Mesendoderm (in vitro differentiated cells): Measurements from ENCODE around the gene WDR20.
A peak's percentile ranks its signal among the peaks of the same experiment; 100 is the strongest.
"Not testable (repeated sequence)": the region's sequence is repeated elsewhere in the genome, so short reads cannot be mapped to it uniquely, and the experiment has no call there.

Experiments used
- DNase-seq: peaks from one replicate; pipeline ENCODE4 v3.0.0; 2013
- H2AK5ac ChIP-seq: 2 replicates; pipeline ENCODE4 v1.6.1; 2013; ENCODE audit warnings: low read length, inconsistent platforms
- H2BK120ac ChIP-seq: 2 replicates; pipeline ENCODE4 v1.6.1; 2013; ENCODE audit warnings: low read depth, mild to moderate bottlenecking, low read length, moderate library complexity, mixed read lengths
- H2BK15ac ChIP-seq: replicated peaks from 2 replicates; pipeline ENCODE4 v1.6.1; 2013; ENCODE audit warnings: low read depth, mild to moderate bottlenecking, moderate library complexity
- H2BK5ac ChIP-seq: 2 replicates; pipeline ENCODE4 v1.6.1; 2013; ENCODE audit warnings: low read length, inconsistent platforms
- H3K18ac ChIP-seq: 2 replicates; pipeline ENCODE4 v1.6.1; 2013; ENCODE audit warnings: mild to moderate bottlenecking, low read length, mixed read lengths
- H3K23ac ChIP-seq: one replicate; pipeline ENCODE4 v1.6.1; 2013; ENCODE audit warnings: low read length
- H3K27ac ChIP-seq: 2 replicates; pipeline ENCODE4 v1.5.1; 2013; ENCODE audit warnings: low read depth, mild to moderate bottlenecking, inconsistent platforms, low read length, moderate library complexity
- H3K27me3 ChIP-seq: 2 replicates; pipeline ENCODE4 v1.6.1; 2013; ENCODE audit warnings: low read length, control low read depth, mild to moderate bottlenecking, inconsistent platforms; ENCODE audit not compliant: insufficient read depth, poor library complexity
- H3K36me3 ChIP-seq: 2 replicates; pipeline ENCODE4 v1.6.1; 2013; ENCODE audit warnings: low read length, inconsistent platforms; ENCODE audit not compliant: control insufficient read depth, insufficient read depth
- H3K4ac ChIP-seq: one replicate; pipeline ENCODE4 v1.6.1; 2013; ENCODE audit warnings: low read depth, mild to moderate bottlenecking, low read length, moderate library complexity
- H3K4me1 ChIP-seq: 2 replicates; pipeline ENCODE4 v1.6.1; 2013; ENCODE audit warnings: low read depth, low read length, inconsistent platforms; ENCODE audit not compliant: control insufficient read depth
- H3K4me2 ChIP-seq: 2 replicates; pipeline ENCODE4 v1.6.1; 2013; ENCODE audit warnings: low read length
- H3K4me3 ChIP-seq: 2 replicates; pipeline ENCODE4 v1.5.1; 2013; ENCODE audit warnings: mild to moderate bottlenecking, low read length
- H3K56ac ChIP-seq: one replicate; pipeline ENCODE4 v1.6.1; 2013; ENCODE audit warnings: low read length
- H3K79me1 ChIP-seq: 2 replicates; pipeline ENCODE4 v1.6.1; 2013; ENCODE audit warnings: low read length, inconsistent platforms
- H3K79me2 ChIP-seq: 2 replicates; pipeline ENCODE4 v1.6.1; 2013; ENCODE audit warnings: mild to moderate bottlenecking, low read length; ENCODE audit not compliant: control insufficient read depth, insufficient read depth
- H3K9ac ChIP-seq: 2 replicates; pipeline ENCODE4 v1.6.1; 2013; ENCODE audit warnings: low read length, inconsistent platforms
- H4K5ac ChIP-seq: one replicate; pipeline ENCODE4 v1.6.1; 2013; ENCODE audit warnings: low read length
- H4K8ac ChIP-seq: one replicate; pipeline ENCODE4 v1.6.1; 2013; ENCODE audit warnings: low read depth, mild to moderate bottlenecking, control low read depth, low read length, moderate library complexity
- WGBS: extraction: QIAGEN DNeasy Blood & Tissue Kit; methylation state at CpG from one replicate; pipeline ENCODE4 v1.1.7; 2013; ENCODE audit warnings: low lambda C conversion rate, missing lambda C conversion rate; ENCODE audit not compliant: insufficient coverage; ENCODE audit errors: extremely low coverage; 5-methylcytosine and 5-hydroxymethylcytosine counted together

WDR20 gene

GRCh38 chr14:102236026-102236425, 96.3 kb downstream of the WDR20 start:
- WGBS = no CpG with 5 or more reads among the region's 12 CpGs
- no peak for DNase-seq
- Histone ChIP-seq H3K79me1 (no peaks in the 10 kb centered on the region), H3K23ac (no peak overlapping the region), H4K8ac (no peak overlapping the region), H3K18ac (no peak overlapping the region), H3K36me3 (no peaks in the 10 kb centered on the region), H2BK120ac (no peak overlapping the region), H3K79me2 (no peaks in the 10 kb centered on the region), H2BK15ac (no peak overlapping the region), H3K4ac (no peak overlapping the region), H3K9ac (no peak overlapping the region), H3K27ac (no peak overlapping the region), H3K4me2 (no peak overlapping the region), H4K5ac (no peak overlapping the region), H3K56ac (peak overlapping the region; percentile 79), H3K4me1 (peaks cover 3% of the 10 kb centered on the region), H3K4me3 (no peak overlapping the region), H3K27me3 (no peaks in the 10 kb centered on the region), H2AK5ac (peak overlapping the region; percentile 72), H2BK5ac (no peak overlapping the region)

GRCh38 chr14:102238131-102238530, 98.4 kb downstream of the WDR20 start:
- no CpG with 5 or more reads among the region's 4 CpGs for WGBS
- H3K79me2 ChIP-seq = no peaks in the 10 kb centered on the region
- no peak overlapping the region for H3K4ac ChIP-seq
- H2BK5ac ChIP-seq = no peak overlapping the region
- no peak overlapping the region for H2BK120ac ChIP-seq
- no peaks in the 10 kb centered on the region for H3K79me1 ChIP-seq
- no peak overlapping the region for H3K18ac ChIP-seq
- no peak overlapping the region for H2AK5ac ChIP-seq
- H3K27me3 ChIP-seq = no peaks in the 10 kb centered on the region
- no peak overlapping the region for H4K5ac ChIP-seq
- H3K56ac ChIP-seq = no peak overlapping the region
- no peak overlapping the region for H3K23ac ChIP-seq
- no peak overlapping the region for H2BK15ac ChIP-seq
- H3K9ac ChIP-seq = no peak overlapping the region
- no peak overlapping the region for H4K8ac ChIP-seq
- H3K27ac ChIP-seq = no peak overlapping the region
- H3K4me2 ChIP-seq = no peak overlapping the region
- peak; percentile 18 for DNase-seq
- no peak overlapping the region for H3K4me3 ChIP-seq
- peaks cover 3% of the 10 kb centered on the region for H3K4me1 ChIP-seq
- no peaks in the 10 kb centered on the region for H3K36me3 ChIP-seq

DNA sequence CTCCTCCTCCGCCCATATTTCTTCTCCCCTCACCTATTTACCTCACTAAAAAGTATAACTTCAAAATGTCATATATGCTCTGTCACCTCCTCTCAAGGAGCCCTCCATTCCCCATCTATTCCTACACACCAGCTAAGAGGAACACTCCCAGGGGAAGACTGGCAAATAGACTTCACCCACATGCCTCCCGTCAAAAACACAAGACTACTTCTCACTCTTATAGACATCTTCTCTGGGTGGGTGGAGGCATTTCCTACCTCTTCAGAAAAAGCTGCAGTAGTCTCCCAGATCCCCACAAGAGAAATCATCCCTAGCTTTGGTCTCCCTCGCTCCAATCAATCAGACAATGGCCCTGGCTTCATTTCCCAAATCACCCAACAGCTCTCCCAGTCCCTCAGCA, 99.1 kb downstream of the WDR20 start:
- WGBS = no CpG with 5 or more reads among the region's 3 CpGs
- H4K8ac ChIP-seq = no peak overlapping the region
- H3K36me3 ChIP-seq = no peaks in the 10 kb centered on the region

GRCh38 chr14:102239231-102239630, 99.5 kb downstream of the WDR20 start:
- Histone ChIP-seq H2BK15ac (no peak overlapping the region), H3K23ac (no peak overlapping the region), H3K18ac (no peak overlapping the region), H3K27ac (no peak overlapping the region), H3K4me2 (no peak overlapping the region), H3K79me1 (no peaks in the 10 kb centered on the region), H3K9ac (no peak overlapping the region), H3K79me2 (no peaks in the 10 kb centered on the region), H3K27me3 (no peaks in the 10 kb centered on the region), H4K8ac (no peak overlapping the region), H2BK120ac (no peak overlapping the region), H3K4me3 (no peak overlapping the region), H3K36me3 (no peaks in the 10 kb centered on the region), H4K5ac (no peak overlapping the region), H3K4me1 (peaks cover 3% of the 10 kb centered on the region), H3K4ac (no peak overlapping the region), H3K56ac (peak overlapping the region; percentile 25), H2AK5ac (peak overlapping the region; percentile 78), H2BK5ac (no peak overlapping the region)
- DNase-seq = no peak
- WGBS = no CpG with 5 or more reads among the region's 4 CpGs

More for the DNA sequence above, 99.1 kb downstream of the WDR20 start:
- no peaks in the 10 kb centered on the region for H3K79me1 ChIP-seq
- H3K4me1 ChIP-seq = peaks cover 3% of the 10 kb centered on the region
- H3K23ac ChIP-seq = no peak overlapping the region
- no peak overlapping the region for H3K9ac ChIP-seq
- no peak overlapping the region for H3K18ac ChIP-seq
- no peak overlapping the region for H3K27ac ChIP-seq
- peak overlapping the region; percentile 78 for H2AK5ac ChIP-seq
- H2BK15ac ChIP-seq = no peak overlapping the region
- no peaks in the 10 kb centered on the region for H3K79me2 ChIP-seq
- DNase-seq = no peak
- H3K27me3 ChIP-seq = no peaks in the 10 kb centered on the region
- peak overlapping the region; percentile 25 for H3K56ac ChIP-seq
- H3K4ac ChIP-seq = no peak overlapping the region
- H2BK120ac ChIP-seq = no peak overlapping the region
- H3K4me2 ChIP-seq = no peak overlapping the region
- no peak overlapping the region for H4K5ac ChIP-seq
- H2BK5ac ChIP-seq = no peak overlapping the region
- no peak overlapping the region for H3K4me3 ChIP-seq

GRCh38 chr14:102240481-102240880, 100.8 kb downstream of the WDR20 start:
- not testable (repeated sequence) for H2BK120ac ChIP-seq, H3K4me2 ChIP-seq, H3K27ac ChIP-seq, H2AK5ac ChIP-seq, H3K4me3 ChIP-seq, H4K8ac ChIP-seq, H3K9ac ChIP-seq, DNase-seq, H2BK15ac ChIP-seq, H4K5ac ChIP-seq, H3K36me3 ChIP-seq, H3K18ac ChIP-seq, H3K4ac ChIP-seq, H2BK5ac ChIP-seq, H3K79me1 ChIP-seq, H3K79me2 ChIP-seq, H3K56ac ChIP-seq, H3K27me3 ChIP-seq, H3K4me1 ChIP-seq, H3K23ac ChIP-seq
- WGBS = no CpG with 5 or more reads among the region's 5 CpGs

- no CpG with 5 or more reads among the region's 4 CpGs for WGBS
- no peak overlapping the region for H4K8ac ChIP-seq
- no peak overlapping the region for H3K18ac ChIP-seq
- H3K79me1 ChIP-seq = no peaks in the 10 kb centered on the region
- no peak overlapping the region for H2BK120ac ChIP-seq
- no peak overlapping the region for H3K4me3 ChIP-seq
- H3K79me2 ChIP-seq = no peaks in the 10 kb centered on the region
- H2BK15ac ChIP-seq = no peak overlapping the region
- peaks cover 3% of the 10 kb centered on the region for H3K4me1 ChIP-seq
- H2AK5ac ChIP-seq = no peak overlapping the region
- no peak overlapping the region for H3K4ac ChIP-seq
- no peak overlapping the region for H3K4me2 ChIP-seq
- no peaks in the 10 kb centered on the region for H3K36me3 ChIP-seq
- no peak overlapping the region for H3K56ac ChIP-seq
- no peak overlapping the region for H3K27ac ChIP-seq
- no peak overlapping the region for H3K9ac ChIP-seq
- H2BK5ac ChIP-seq = no peak overlapping the region
- DNase-seq = no peak
- H3K23ac ChIP-seq = no peak overlapping the region
- H3K27me3 ChIP-seq = no peaks in the 10 kb centered on the region
- H4K5ac ChIP-seq = no peak overlapping the region
Observed at GRCh38 chr14:102241147-102241546, 101.5 kb downstream of the WDR20 start.
